WERI-Rb-1 (cell line): Measurements from ENCODE around the gene PERM1.
A peak's percentile ranks its signal among the peaks of the same experiment; 100 is the strongest.
"Not testable (repeated sequence)": the region's sequence is repeated elsewhere in the genome, so short reads cannot be mapped to it uniquely, and the experiment has no call there.

Source experiments
- DNase-seq: peaks from one replicate; pipeline ENCODE4 v3.0.0-alpha.2; 2020
- H3K27ac ChIP-seq: fragments of 250-450 bp; sonication (Bioruptor Pico); 2 replicates; pipeline ENCODE4 v1.5.1; 2020; ENCODE audit warnings: mild to moderate bottlenecking, moderate library complexity
- H3K27me3 ChIP-seq: fragments of 250-450 bp; sonication (Bioruptor Pico); 2 replicates; pipeline ENCODE4 v1.5.1; 2021; ENCODE audit warnings: mild to moderate bottlenecking, low read depth, moderate library complexity; ENCODE audit not compliant: insufficient read depth, severe bottlenecking
- H3K36me3 ChIP-seq: fragments of 250-450 bp; sonication (Bioruptor Pico); 2 replicates; pipeline ENCODE4 v1.5.1; 2020; ENCODE audit warnings: mild to moderate bottlenecking, moderate library complexity
- H3K4me3 ChIP-seq: 2 replicates; pipeline ENCODE4 v1.5.1; 2011; ENCODE audit warnings: low read depth, mild to moderate bottlenecking, control low read depth, low read length
- H3K9me3 ChIP-seq: fragments of 250-450 bp; sonication (Bioruptor Pico); 2 replicates; pipeline ENCODE4 v1.5.1; 2021; ENCODE audit warnings: mild to moderate bottlenecking, moderate library complexity; ENCODE audit not compliant: severe bottlenecking
- CTCF ChIP-seq: IDR thresholded peaks from 2 replicates; pipeline ENCODE4 v1.5.1; 2011; ENCODE audit warnings: low read depth, mild to moderate bottlenecking, control low read depth, inconsistent platforms, low read length

PERM1 gene

GRCh38 chr1:997993-998744 lies 16.3 kb upstream of the PERM1 start:
- DNase-seq: peak; percentile 58
- no peaks in the 10 kb centered on the region for H3K27me3 ChIP-seq
- H3K9me3 ChIP-seq: no peaks in the 10 kb centered on the region
- H3K4me3 ChIP-seq: peak overlapping the region; percentile 81
- H3K27ac ChIP-seq: peak overlapping the region; percentile 99
- 0 out of 2 replicates have a peak, but pooled peaks have one; percentile 5 for TF ChIP-seq CTCF
- H3K36me3 ChIP-seq: peaks cover 12% of the 10 kb centered on the region

GRCh38 chr1:997713-997992 lies 15.8 kb upstream of the PERM1 start:
- TF ChIP-seq CTCF: no peak
- no peaks in the 10 kb centered on the region for H3K27me3 ChIP-seq
- no peak overlapping the region for H3K4me3 ChIP-seq
- peaks cover 12% of the 10 kb centered on the region for H3K36me3 ChIP-seq
- H3K27ac ChIP-seq: peak overlapping the region; percentile 55
- H3K9me3 ChIP-seq: no peaks in the 10 kb centered on the region
- no peak for DNase-seq

- H3K4me3 ChIP-seq: no peak overlapping the region
- TF ChIP-seq CTCF: no peak
- peak; percentile 37 for DNase-seq
- no peaks in the 10 kb centered on the region for H3K9me3 ChIP-seq
- H3K27ac ChIP-seq: peak overlapping the region; percentile 55
- H3K27me3 ChIP-seq: no peaks in the 10 kb centered on the region
- H3K36me3 ChIP-seq: peaks cover 12% of the 10 kb centered on the region
These were observed 15.2 kb upstream of the PERM1 start for GRCh38 chr1:996851-997712.

GRCh38 chr1:995665-996633 lies 14.1 kb upstream of the PERM1 start:
- no peak for TF ChIP-seq CTCF
- Histone ChIP-seq H3K4me3 (no peak overlapping the region), H3K9me3 (peaks cover 3% of the 10 kb centered on the region), H3K27me3 (no peaks in the 10 kb centered on the region), H3K27ac (no peak overlapping the region), H3K36me3 (peaks cover 12% of the 10 kb centered on the region)
- peak; percentile 7 for DNase-seq

- not testable (repeated sequence) for H3K9me3 ChIP-seq, H3K27ac ChIP-seq, H3K4me3 ChIP-seq, H3K27me3 ChIP-seq, DNase-seq
- peaks cover 12% of the 10 kb centered on the region for H3K36me3 ChIP-seq
These were observed 12.7 kb upstream of the PERM1 start for GRCh38 chr1:994546-994945.
